ENCODE results near the gene RAB39B. TPM values are rescaled to one million over a fixed set of nuclear protein-coding genes. Genes with fewer than 3 reads are reported as not detected.

RAB39B gene
- total RNA-seq, 2 donors from 2014 or later, result 6.5 to 7.1 TPM

Other genes starting within 250 kb of the RAB39B start
- 1 to 10 TPM; 2.2 to 5.6 TPM for gene F8, start 241.8 kb downstream of the RAB39B start, total RNA-seq
- 10 to 100 TPM; 40.7 to 53.0 TPM for gene FUNDC2, start 237.6 kb downstream of the RAB39B start, total RNA-seq
- 1 to 10 TPM; 4.3 to 6.9 TPM for gene CMC4, start 193.4 kb downstream of the RAB39B start, total RNA-seq
- gene MTCP1, start 193.4 kb downstream of the RAB39B start, total RNA-seq, result 10 to 100 TPM; 12.2 to 18.0 TPM
- 10 to 100 TPM; 11.1 to 12.4 TPM for gene BRCC3, start 193.0 kb downstream of the RAB39B start, total RNA-seq
- 10 to 100 TPM; 18.9 to 21.0 TPM for gene VBP1, start 48.0 kb downstream of the RAB39B start, total RNA-seq
- under 1 TPM; 0.25 to 0.39 TPM for gene CLIC2, start 70.1 kb upstream of the RAB39B start, total RNA-seq
- not detected for gene F8A2, start 117.6 kb upstream of the RAB39B start, total RNA-seq
- gene F8A3, start 194.1 kb upstream of the RAB39B start, total RNA-seq, result 10 to 100 TPM; 17.4 to 19.0 TPM